ENCODE measurements around the gene MTHFD2L. TPM values are rescaled to one million over a fixed set of nuclear protein-coding genes. Genes with fewer than 3 reads are reported as not detected.

Gene MTHFD2L
- total RNA-seq (2014; rRNA removed; shearing (Covaris generic)): 7.5 TPM in 2 replicates
- polyA plus RNA-seq (2015; cell fraction: cytosol; rRNA removed): 3.0 and 3.9 TPM in 2 replicates
- polyA plus RNA-seq (2015; cell fraction: nucleus; rRNA removed): 42.4 and 44.3 TPM in 2 replicates

DNA sequence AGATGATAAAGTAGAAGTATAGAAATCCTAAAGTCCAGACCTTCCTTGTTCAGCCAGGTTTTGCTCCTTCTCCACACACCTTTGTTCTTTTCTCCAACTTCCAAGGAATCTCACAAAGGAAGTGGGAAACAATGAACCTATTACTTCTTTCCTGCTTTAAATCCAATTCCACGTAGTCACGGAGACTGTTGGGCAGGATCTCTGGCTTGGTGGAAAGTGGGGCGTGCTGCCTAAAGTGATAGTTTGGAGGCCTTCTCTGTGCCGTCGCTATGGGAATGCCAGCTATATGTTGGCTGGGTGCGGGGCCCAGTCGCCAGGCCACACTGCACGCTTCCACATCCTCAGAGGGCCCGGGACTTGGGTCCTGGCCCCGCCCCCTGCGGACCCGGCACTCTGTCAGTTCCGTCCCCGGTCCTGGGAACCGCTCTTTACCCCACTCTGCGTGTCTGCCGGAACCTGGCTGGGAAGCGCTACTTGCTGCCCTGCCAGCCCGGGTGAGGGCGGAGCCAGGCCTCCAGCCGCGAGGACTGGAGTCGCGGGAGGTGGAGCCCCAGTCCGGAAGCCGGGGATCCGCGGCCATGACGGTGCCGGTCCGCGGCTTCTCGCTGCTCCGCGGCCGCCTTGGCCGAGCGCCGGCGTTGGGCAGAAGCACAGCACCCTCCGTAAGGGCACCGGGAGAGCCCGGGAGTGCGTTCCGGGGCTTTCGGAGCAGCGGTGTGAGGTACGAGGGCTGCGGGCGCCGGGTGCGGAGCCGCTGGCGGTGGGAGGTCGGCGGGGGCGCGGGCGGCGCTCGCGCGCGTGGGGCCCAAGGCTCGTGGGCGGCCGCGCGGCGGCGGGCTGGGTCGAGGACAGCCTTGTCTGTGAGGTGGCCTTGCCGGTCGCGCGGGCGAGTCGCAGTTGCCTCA lies at the start of gene MTHFD2L:
Gene MTHFD2L (plus strand): TSS at position 558 of the 905 bp plus-strand sequence. CDS start 21 bp downstream, at position 579.
- in situ Hi-C loops (cut with HindIII; ENCODE audit: low pct_unique_long_range_greater_than_20kb, low sequenced_read_pairs): no loop called here
- peak; percentile 94 for DNase-seq (ENCODE audit: low read depth, low spot score)

DNA sequence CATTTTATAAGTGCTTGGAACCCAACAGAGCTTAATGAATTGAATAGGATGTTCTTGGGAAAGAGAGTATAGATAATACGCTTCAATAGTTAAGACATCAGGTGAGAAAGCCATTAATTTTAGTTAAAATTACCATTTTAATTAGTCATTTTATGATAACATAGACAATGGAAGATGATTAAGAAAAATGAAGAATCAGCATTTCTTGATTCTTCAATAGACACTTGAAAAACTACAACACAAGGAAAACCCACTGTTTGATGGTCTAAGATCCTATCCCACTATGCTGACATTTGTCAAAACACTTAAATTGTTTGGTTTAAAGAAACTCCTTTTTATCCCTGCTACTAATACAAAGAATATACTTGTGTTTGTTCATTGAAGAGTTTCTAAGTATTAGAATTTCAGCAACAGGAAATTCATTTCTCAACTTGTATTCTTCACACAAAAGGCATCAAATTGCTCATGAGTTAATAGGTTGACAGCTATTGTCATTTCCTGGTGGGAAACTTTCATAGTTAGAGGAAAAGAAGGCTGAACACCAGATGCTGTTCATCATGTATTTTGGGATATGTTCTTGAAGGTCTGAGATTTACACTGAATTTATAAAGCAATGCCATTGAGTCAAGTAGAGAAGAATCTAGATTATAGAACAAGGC lies 49.3 kb upstream of the MTHFD2L start:
- no peak for DNase-seq (ENCODE audit: low read depth, low spot score)
- in situ Hi-C loops (cut with HindIII; ENCODE audit: low pct_unique_long_range_greater_than_20kb, low sequenced_read_pairs): no loop called here

DNA sequence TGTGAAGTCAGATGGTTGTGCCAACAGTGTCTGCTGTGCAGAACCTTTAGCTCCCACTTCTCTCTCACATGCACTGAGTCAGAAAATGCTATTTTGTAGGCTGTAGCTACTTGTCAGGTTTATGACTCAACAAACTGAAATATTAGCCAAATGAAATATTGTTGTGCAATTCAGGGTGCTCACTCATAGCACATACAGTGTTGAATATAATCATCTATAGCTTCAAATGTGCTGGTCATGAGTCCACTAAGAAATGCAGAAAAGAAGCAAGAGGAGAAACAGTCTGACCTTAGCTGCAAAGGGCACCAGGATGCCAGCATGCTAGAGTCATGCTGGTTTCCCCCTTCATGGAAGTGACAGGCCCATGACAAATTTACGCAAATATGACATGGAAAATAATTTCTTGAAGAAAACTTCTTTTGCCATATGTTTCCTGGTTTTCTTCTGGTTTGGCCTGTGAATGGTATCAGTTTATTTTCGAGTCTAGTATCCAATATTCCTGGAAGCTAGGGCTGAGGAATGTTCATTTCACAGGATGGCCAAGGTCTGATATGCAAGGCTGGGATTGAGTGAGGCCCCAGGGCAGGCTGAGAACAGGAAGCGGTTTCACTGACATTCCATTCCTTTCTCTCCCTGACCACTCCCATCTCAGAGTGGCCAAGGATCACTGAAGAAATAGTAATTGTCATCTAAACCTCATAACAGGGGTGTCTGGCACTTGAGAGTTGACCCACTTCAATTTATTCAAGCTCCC lies 48.6 kb upstream of the MTHFD2L start:
- DNase-seq (ENCODE audit: low read depth, low spot score): peak; percentile 32
- in situ Hi-C loops (cut with HindIII; ENCODE audit: low pct_unique_long_range_greater_than_20kb, low sequenced_read_pairs): no loop called here

DNA sequence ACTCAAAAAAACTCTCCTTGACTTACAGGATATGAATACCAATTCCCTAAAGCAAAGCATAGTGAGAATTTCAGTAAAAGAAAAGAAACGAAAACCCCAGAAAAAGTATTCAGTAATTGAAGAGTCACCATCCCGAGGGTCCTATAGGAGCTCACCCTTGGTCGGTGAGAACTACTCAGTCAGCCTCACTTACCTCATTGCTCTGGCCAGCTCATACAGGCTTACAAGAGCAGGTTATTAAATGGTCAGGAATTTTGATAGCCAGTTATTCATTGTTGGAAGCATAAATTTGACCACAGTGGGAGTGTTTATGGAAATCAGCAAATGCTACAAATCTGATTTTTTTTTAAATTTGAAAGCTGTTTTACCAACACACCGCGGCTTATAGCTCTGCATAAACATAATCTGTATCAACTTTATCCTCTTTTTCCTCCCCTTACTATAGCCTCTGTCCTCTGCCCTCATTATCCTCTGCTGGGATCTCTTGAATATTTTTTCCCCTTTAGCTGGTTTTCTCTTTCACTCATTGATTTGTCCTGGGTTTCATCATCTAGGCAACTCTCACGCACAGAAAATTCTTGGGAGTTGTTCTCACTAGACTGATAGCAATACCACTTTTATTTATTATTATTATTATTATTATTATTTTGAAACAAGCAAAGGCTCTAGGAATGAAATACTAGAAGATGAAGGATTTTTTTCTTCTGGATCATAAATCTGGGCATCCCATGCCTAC lies 47.9 kb upstream of the MTHFD2L start:
- in situ Hi-C loops (cut with HindIII; ENCODE audit: low pct_unique_long_range_greater_than_20kb, low sequenced_read_pairs): no loop called here

DNA sequence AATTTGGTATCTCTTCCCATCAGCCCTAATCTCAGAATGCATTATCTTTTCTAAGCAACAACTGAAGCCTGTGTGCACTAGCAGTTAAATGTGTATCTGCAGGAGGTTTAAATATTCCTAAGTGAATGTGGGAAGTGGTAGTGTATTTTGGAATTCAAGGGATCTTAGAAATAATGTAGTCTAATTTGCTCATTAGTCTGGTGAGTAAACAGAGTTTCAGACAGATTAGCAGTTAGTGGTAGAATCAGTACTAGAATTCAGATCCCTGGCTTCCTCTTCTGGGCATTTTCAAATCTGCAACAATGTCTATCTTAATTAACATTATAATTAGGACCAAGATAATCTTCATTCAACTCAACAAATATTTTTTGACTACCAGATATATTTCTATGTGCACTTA lies 47.2 kb upstream of the MTHFD2L start:
- in situ Hi-C loops (cut with HindIII; ENCODE audit: low pct_unique_long_range_greater_than_20kb, low sequenced_read_pairs): no loop called here
- no peak for DNase-seq (ENCODE audit: low read depth, low spot score)

More for the DNA sequence above, 47.9 kb upstream of the MTHFD2L start:
- DNase-seq (ENCODE audit: low read depth, low spot score): no peak

DNA sequence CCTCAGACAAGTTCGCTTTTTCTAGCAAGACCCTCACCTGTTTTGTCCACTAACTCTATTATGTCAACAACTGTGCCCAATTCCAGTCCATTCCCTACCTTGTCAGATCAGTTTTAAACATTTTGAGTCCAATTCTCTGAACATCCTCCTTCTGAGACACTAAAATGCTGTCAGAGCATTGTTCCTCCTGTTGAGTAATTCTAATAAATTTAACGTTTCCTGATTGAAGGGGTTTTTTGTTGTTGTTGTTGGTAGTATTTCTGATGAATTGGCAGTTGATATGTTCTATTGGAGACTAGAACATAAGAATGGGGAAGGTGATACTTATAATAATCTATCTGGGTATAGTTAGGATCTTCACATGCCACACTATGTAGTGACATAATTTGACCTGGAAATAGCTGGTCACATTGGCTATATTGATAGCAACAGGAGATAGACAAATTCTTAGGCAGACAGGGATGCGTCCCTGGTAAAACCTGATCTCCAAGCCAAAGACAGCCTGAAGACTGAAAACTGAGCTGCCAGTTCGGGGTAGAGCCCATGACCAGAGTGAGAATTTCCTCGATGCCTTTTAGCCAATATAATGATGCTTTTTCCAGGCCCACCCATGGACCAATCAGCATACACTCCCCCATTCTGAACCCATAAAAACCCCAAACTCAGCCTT lies 46.5 kb upstream of the MTHFD2L start:
- in situ Hi-C loops (cut with HindIII; ENCODE audit: low pct_unique_long_range_greater_than_20kb, low sequenced_read_pairs): no loop called here
- DNase-seq (ENCODE audit: low read depth, low spot score): no peak

DNA sequence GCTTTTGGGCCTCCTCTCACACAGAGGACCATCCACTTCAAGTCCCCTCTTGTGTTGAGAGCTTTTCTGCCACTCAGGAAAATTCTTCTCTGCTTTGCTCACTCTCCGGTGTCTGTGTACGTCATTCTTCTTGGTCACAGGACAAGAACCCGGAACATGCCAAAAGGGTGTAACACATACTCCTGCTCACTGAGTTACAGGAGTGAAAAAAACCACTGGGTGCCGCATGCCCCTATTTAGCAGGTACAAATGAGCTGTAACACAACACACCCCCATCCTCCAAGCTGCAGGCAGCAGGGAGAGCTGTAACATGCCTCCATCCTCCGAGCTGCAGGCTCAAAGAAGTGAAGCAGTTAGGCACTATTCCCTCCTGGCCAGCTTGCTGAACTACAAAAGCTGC lies 45.9 kb upstream of the MTHFD2L start:
- DNase-seq (ENCODE audit: low read depth, low spot score): no peak
- in situ Hi-C loops (cut with HindIII; ENCODE audit: low pct_unique_long_range_greater_than_20kb, low sequenced_read_pairs): no loop called here

DNA sequence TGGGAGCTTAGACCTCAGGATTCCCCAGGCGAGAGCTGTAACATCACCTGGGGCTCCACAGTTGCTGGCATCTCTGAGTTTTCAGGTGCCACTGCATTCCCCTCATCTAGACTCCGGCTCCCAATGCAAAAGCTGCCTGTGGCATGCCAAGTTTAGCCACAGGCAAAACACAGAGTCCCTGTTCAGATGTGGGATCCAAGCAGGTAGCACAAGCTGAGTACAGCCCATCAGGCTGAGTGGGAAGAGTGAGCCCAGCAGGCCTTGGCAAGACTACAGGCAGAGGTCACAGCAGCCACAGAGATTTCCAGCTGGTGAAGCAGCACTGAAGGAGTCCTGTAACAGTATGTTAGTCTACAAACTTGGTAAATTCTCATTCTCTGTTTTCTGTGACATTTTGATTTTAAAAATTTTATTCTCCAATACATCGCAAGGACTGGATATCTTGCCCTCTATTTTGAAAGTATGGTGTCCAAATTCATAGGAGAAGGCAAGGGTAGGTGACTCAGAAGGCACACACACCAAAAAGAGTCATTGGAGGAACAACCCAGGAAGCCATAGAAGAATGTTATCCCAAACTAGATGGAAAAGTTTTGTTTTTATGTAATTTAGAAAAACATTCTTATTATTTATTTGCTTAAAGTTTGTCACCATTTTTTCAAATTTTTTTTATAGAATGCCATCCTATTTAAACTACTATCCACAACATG lies 45.4 kb upstream of the MTHFD2L start:
- in situ Hi-C loops (cut with HindIII; ENCODE audit: low pct_unique_long_range_greater_than_20kb, low sequenced_read_pairs): no loop called here
- no peak for DNase-seq (ENCODE audit: low read depth, low spot score)

DNA sequence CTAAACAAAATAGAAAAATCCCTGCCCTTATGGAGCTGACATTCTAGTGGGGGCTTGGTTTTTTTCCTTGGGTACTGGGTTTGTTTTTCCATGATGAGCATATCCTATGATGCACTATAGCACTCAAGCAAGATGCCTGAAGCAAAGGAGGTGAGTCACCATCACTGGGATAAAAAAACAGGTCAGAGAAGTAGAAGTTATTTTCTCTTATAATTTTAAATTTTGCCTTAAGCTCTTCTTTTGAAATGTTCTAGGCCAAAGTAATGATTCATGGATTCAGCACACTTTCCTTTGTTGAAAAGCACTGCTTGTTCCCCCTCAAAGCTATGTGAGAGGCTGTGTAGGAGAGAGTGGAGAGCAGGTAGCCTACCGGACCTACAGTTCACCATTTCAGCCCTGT lies 43.7 kb upstream of the MTHFD2L start:
- DNase-seq (ENCODE audit: low read depth, low spot score): no peak

DNA sequence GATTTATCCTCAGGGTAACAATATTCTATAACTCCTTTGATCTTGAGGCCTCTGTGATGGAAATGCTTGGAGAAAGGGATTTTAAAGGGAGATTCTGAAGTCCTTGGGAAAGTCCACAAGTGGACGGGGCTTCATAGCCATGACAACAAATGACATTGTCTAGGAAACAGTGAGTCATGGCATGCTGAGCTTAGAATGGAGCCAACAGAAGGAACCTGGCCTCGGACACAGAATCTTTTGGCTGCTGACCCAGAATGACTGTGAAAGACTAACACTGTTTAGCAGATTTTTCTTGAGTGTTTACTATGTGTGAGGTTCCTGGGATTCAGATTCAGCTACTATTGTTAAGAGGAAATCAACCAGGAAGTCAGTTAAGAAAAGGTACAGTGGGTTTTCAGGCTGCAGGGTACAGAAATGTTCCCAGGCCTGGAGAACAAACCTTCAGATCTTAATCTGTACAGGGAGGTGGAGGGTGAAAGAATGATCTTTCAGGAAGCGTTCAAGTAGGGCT lies 40.8 kb upstream of the MTHFD2L start:
- DNase-seq (ENCODE audit: low read depth, low spot score): peak; percentile 57
- in situ Hi-C loops (cut with HindIII; ENCODE audit: low pct_unique_long_range_greater_than_20kb, low sequenced_read_pairs): no loop called here

More for the DNA sequence above, 43.7 kb upstream of the MTHFD2L start:
- in situ Hi-C loops (cut with HindIII; ENCODE audit: low pct_unique_long_range_greater_than_20kb, low sequenced_read_pairs): no loop called here

DNA sequence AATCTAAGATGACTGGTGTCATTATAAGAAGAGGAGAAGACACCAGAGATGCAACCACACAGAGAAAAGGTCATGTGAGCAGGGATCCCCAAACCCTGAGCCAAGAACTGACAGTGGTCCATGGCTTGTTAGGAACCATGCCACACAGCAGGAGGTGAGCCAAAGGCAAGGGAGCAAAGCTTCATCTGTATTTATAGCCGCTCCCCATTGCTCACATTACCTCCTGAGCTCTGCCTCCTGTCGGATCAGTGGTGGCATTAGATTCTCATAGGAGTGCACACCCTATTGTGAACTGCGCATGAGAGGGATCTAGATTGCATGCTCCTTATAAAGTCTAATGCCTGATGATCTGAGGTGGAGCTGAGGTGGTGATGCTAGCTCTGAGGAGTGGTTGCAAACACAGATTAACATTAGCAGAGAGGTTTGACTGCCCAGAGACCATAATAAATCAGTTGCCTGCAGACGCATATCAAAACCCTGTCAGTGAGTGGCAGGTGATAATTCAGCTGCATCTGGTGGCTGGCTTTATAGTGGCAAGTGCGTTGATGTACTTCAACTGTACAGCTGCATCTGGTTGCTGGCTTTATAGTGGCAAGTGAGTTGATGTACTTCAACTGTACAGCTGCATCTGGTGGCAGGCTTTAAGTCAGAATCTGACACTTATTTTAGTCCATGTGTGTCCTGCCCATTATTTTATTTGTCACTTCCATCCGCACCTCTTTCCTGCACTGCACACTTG lies 39.1 kb upstream of the MTHFD2L start:
- no peak for DNase-seq (ENCODE audit: low read depth, low spot score)
- in situ Hi-C loops (cut with HindIII; ENCODE audit: low pct_unique_long_range_greater_than_20kb, low sequenced_read_pairs): no loop called here

DNA sequence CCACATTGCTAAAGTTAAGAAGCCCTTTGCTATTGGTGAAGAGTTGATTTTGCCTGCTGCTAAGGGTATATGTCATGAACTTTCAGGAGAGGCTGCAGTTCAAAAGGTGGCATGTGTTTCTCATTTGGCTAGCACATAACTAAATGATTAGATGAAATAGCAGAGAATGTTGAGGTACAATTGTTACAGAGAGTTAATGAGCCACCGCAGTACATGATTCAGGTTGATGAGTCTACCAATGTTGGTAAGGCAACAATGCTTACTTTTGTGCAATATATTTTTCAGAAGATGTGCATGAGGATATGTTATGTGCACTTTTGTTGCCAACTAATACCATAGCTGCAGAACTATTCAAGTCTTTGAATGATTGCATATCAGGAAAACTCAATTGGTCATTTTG lies 37.8 kb upstream of the MTHFD2L start:
- no peak for DNase-seq (ENCODE audit: low read depth, low spot score)
- in situ Hi-C loops (cut with HindIII; ENCODE audit: low pct_unique_long_range_greater_than_20kb, low sequenced_read_pairs): no loop called here

DNA sequence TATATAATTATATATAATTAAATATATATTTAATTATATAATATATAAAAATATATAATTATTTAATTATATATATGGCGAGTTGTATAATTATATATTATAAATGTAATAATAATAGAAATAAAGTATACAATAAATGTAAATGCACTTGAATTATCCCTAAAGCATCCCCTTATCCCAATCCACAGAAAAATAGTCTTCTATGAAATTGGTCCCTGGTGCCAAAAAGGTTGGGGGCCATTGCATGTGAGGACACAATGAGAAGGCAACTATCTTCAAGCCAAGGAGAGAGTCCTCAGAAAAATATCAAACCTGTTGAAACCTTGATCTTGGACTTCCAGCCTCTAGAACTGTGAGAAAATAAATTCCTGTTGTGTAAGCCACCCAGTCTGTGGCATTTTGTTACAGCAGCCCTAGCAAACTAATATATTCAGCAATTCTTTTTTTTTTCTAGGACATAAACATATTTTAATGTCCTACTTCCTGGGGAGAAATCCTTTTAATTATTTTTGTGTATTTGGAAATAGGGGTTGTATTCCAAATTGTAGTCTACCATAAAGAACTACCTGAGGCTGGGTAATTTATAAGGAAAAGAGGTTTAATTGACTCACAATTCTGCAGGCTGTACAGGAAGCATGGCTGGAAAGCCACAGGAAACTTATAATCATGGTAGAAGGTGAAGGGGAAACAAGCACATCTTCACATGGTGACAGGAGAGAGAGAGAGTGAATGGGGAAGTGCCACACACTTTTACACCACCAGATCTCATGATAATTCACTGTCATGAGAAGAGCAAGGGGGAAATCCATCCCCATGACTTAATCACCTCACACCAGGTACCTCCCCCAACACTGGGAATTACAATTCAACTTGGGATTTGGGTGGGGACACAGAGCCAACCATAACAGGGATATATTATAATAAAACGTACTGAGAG lies 36.0 kb upstream of the MTHFD2L start:
- no peak for DNase-seq (ENCODE audit: low read depth, low spot score)
- in situ Hi-C loops (cut with HindIII; ENCODE audit: low pct_unique_long_range_greater_than_20kb, low sequenced_read_pairs): no loop called here

DNA sequence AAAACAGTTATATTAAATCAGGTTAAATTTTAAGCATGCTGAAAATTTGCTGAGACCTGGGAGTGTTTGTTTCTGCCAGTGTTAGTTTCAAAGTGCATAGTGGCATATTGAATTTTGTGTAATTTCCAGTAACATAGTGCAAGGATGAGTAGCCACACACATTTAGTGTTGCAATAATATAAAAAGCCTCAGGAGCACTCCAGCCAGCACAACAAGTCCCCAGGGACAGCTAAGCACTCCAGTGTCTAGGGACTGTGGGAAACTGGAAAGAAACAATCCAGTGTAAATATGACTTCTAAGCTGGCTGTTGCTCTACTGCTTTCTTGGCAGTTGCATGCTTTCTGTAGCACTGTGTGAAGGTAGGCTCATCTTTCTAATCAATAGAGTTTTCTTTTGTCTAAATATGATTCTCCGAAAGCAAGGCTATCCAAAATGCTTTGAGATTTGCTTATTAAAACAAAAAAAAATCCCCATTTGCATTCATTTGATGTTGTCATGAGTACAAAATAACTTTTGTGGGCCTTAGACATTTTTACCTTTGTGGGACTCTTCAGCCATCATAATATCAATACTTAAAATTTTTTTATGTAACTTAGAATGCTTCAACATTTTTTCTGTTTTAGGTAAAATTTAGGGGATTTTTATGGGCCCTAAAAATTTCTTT lies 34.7 kb upstream of the MTHFD2L start:
- in situ Hi-C loops (cut with HindIII; ENCODE audit: low pct_unique_long_range_greater_than_20kb, low sequenced_read_pairs): no loop called here
- peak; percentile 54 for DNase-seq (ENCODE audit: low read depth, low spot score)

Measured in SK-MEL-5 (cell line).